B cell (primary cell): Measurements from ENCODE around the gene IL13.

ENCODE experiments used
- EZH2 ChIP-seq: IDR thresholded peaks from 2 replicates; pipeline ENCODE4 v1.6.1; 2012; ENCODE audit warnings: borderline replicate concordance, low read depth, mild to moderate bottlenecking, moderate library complexity, low read length; ENCODE audit not compliant: insufficient read depth, poor library complexity, severe bottlenecking
- TF ChIP-seq, protein P1 (sequence below): fragments of 200-600 bp; IDR thresholded peaks from one replicate; pipeline ENCODE4 v1.8.0; 2022; ENCODE audit warnings: antibody characterized with exemption, mild to moderate bottlenecking

- no peak for TF ChIP-seq EZH2
- TF ChIP-seq, protein P1, sequence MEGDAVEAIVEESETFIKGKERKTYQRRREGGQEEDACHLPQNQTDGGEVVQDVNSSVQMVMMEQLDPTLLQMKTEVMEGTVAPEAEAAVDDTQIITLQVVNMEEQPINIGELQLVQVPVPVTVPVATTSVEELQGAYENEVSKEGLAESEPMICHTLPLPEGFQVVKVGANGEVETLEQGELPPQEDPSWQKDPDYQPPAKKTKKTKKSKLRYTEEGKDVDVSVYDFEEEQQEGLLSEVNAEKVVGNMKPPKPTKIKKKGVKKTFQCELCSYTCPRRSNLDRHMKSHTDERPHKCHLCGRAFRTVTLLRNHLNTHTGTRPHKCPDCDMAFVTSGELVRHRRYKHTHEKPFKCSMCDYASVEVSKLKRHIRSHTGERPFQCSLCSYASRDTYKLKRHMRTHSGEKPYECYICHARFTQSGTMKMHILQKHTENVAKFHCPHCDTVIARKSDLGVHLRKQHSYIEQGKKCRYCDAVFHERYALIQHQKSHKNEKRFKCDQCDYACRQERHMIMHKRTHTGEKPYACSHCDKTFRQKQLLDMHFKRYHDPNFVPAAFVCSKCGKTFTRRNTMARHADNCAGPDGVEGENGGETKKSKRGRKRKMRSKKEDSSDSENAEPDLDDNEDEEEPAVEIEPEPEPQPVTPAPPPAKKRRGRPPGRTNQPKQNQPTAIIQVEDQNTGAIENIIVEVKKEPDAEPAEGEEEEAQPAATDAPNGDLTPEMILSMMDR = no peak
Observed at GRCh38 chr5:132653716-132654115, 4.3 kb upstream of the IL13 start.
